Left lung (tissue), 10 donors: ENCODE data around the gene CIRBP. TPM values are rescaled to one million over a fixed set of nuclear protein-coding genes. Genes with fewer than 3 reads are reported as not detected.

Source experiments
- ATAC-seq: fragments of 200-7000 bp; cut with Tn5 transposase; one replicate; pipeline ENCODE4 v1.9.1; 2020; ENCODE audit warnings: moderate library complexity
- DNase-seq, 4 donors: peaks; one replicate each; pipeline ENCODE4 v3.0.0-alpha.2; 2013 to 2020
- H3K27ac ChIP-seq, 2 donors: fragments of 200-600 bp; sonication (generic) in 1 of 2; one replicate each; pipeline versions ENCODE4 v1.5.0 to v1.8.0; 2020 to 2021
- H3K27me3 ChIP-seq, 2 donors: fragments of 200-600 bp; sonication (generic) in 1 of 2; one replicate each; pipeline versions ENCODE4 v1.5.0 to v1.8.0; 2020 to 2021
- H3K36me3 ChIP-seq, 2 donors: fragments of 200-600 bp; sonication (generic) in 1 of 2; one replicate each; pipeline versions ENCODE4 v1.5.0 to v1.8.0; 2020 to 2021
- H3K4me1 ChIP-seq, 2 donors: fragments of 200-600 bp; one replicate each; pipeline ENCODE4 v1.8.0; 2021
- H3K4me3 ChIP-seq, 2 donors: fragments of 200-600 bp; sonication (generic) in 1 of 2; one replicate each; pipeline versions ENCODE4 v1.5.0 to v1.8.0; 2020 to 2021; ENCODE audit warnings: mild to moderate bottlenecking in 1 of 2
- H3K9me3 ChIP-seq, 2 donors: fragments of 200-600 bp; sonication (generic) in 1 of 2; one replicate each; pipeline versions ENCODE4 v1.5.0 to v1.8.0; 2020 to 2021
- CTCF ChIP-seq, 2 donors: fragments of 200-600 bp; sonication (generic) in 1 of 2; IDR thresholded peaks; one replicate each; pipeline versions ENCODE4 v1.5.0 to v1.8.0; 2021; ENCODE audit warnings: antibody characterized with exemption in 2 of 2
- intact Hi-C, 2 donors: fragments of 100-400 bp; cut with DNase I; formaldehyde crosslinking; loops; one replicate each; pipeline versions ENCODE4 v1.11.2 to v1.14.2; 2022
- polyA plus RNA-seq, 6 donors: library from polyadenylated mRNA; unstranded; fragments of 120-200 nt; gene quantifications; one replicate each; pipeline ENCODE4 v1.2.1, GENCODE V29; 2013; ENCODE audit not compliant: insufficient read length in 6 of 6
- total RNA-seq, 2 donors: library from RNA; stranded (reverse); fragmentation: NEBNext Ultra II Directional; extraction: Animal tissue kit (Norgen Biotek cat#: 25700); gene quantifications; one replicate each; pipeline ENCODE4 v1.2.1, GENCODE V29; 2021
- donor health status: DM: no; HTN: yes; CAD: no.
- donor health status: DM: no; HTN: no; CAD: no.

Gene CIRBP
- total and polyA plus RNA-seq, 8 donors: 220 to 1,079 (median 949) TPM

- Histone ChIP-seq H3K4me3 (peak overlapping the region in 1 of 2 donors; percentile 84), H3K36me3 (peaks cover 4 to 47% of the 10 kb centered on the region in 2 donors), H3K4me1 (peaks cover 56 to 86% of the 10 kb centered on the region in 2 donors)
Observed at GRCh38 chr19:1271528-1272422, 2.6 kb downstream of the CIRBP start.

DNA sequence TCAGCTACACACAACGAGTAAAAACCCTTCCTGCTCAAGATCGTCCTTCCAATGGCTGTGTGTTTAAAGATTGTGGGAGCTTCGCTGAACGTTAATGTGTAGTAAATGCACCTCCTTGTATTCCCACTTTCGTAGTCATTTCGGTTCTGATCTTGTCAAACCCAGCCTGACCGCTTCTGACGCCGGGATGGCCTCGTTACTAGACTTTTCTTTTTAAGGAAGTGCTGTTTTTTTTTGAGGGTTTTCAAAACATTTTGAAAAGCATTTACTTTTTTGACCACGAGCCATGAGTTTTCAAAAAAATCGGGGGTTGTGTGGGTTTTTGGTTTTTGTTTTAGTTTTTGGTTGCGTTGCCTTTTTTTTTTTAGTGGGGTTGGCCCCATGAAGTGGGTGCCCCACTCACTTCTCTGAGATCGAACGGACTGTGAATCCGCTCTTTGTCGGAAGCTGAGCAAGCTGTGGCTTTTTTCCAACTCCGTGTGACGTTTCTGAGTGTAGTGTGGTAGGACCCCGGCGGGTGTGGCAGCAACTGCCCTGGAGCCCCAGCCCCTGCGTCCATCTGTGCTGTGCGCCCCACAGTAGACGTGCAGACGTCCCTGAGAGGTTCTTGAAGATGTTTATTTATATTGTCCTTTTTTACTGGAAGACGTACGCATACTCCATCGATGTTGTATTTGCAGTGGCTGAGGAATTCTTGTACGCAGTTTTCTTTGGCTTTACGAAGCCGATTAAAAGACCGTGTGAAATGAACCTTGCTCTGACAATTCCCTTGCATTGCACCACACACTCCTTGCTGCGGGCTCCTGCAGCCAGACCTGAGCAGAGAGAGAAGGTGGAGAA lies 3.5 kb downstream of the CIRBP start:
- Histone ChIP-seq H3K36me3 (peaks cover 4 to 55% of the 10 kb centered on the region in 2 donors), H3K27ac (peak overlapping the region in 1 of 2 donors; percentile 99)

More at GRCh38 chr19:1271528-1272422, 2.6 kb downstream of the CIRBP start:
- DNase-seq (no peak), ATAC-seq (no peak)
- no peaks in the 10 kb centered on the region for H3K27me3 ChIP-seq
- peak overlapping the region in 1 of 2 donors; percentile 99 for H3K27ac ChIP-seq
- no peak for TF ChIP-seq CTCF (IDR thresholded peaks at IDR 0.05)
- no peaks in the 10 kb centered on the region for H3K9me3 ChIP-seq
- intact Hi-C loops: no loop called here

GRCh38 chr19:1273263-1274041 lies 4.3 kb downstream of the CIRBP start:
- intact Hi-C loops: no loop called here
- Histone ChIP-seq H3K36me3 (peaks cover 4 to 63% of the 10 kb centered on the region in 2 donors), H3K27me3 (no peaks in the 10 kb centered on the region), H3K27ac (peak overlapping the region in 1 of 2 donors; percentile 99), H3K4me3 (no peak overlapping the region), H3K9me3 (no peaks in the 10 kb centered on the region), H3K4me1 (peaks cover 47 to 74% of the 10 kb centered on the region in 2 donors)
- TF ChIP-seq CTCF (IDR thresholded peaks at IDR 0.05): no peak
- DNase-seq: no peak
- ATAC-seq: no peak

More for the DNA sequence above, 3.5 kb downstream of the CIRBP start:
- no peak for TF ChIP-seq CTCF (IDR thresholded peaks at IDR 0.05)
- Histone ChIP-seq H3K4me1 (peaks cover 49 to 82% of the 10 kb centered on the region in 2 donors), H3K27me3 (no peaks in the 10 kb centered on the region), H3K4me3 (peak overlapping the region in 1 of 2 donors; percentile 84), H3K9me3 (no peaks in the 10 kb centered on the region)
- no peak for ATAC-seq
- no peak for DNase-seq
- intact Hi-C loops: no loop called here

GRCh38 chr19:1274081-1274851 lies 5.1 kb downstream of the CIRBP start:
- Histone ChIP-seq H3K36me3 (peaks cover 4 to 71% of the 10 kb centered on the region in 2 donors), H3K4me3 (peak overlapping the region in 1 of 2 donors; percentile 70), H3K27me3 (no peaks in the 10 kb centered on the region), H3K4me1 (peaks cover 43 to 69% of the 10 kb centered on the region in 2 donors), H3K27ac (peak overlapping the region; percentile 99), H3K9me3 (no peaks in the 10 kb centered on the region)
- DNase-seq (no peak), ATAC-seq (no peak)
- intact Hi-C loops: no loop called here
- TF ChIP-seq CTCF (IDR thresholded peaks at IDR 0.05): no peak
